ENCODE measurements around the gene MAPK8IP1.
A peak's percentile ranks its signal among the peaks of the same experiment; 100 is the strongest.

The MAPK8IP1 gene

DNA sequence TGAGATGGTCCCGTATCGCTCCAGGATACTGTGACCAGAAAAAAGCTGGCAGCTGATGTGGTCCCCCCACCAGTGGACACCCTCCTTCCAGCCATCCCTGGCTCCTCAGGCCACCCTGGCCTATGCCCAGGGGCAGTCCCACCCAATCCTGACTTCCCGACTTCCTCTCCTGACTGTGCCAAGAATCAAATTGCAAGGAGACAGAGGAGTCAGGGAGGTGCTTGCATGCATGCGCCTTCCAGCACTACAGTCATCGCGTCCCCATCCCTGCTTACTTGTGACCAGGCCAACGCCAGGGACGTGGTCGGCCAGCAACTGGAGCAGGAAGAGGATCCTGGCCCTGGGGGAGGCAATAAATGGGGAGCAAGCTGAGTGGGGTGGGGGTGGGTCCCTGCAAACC is 25.2 kb downstream of the MAPK8IP1 start:
- no peak for DNase-seq

DNA sequence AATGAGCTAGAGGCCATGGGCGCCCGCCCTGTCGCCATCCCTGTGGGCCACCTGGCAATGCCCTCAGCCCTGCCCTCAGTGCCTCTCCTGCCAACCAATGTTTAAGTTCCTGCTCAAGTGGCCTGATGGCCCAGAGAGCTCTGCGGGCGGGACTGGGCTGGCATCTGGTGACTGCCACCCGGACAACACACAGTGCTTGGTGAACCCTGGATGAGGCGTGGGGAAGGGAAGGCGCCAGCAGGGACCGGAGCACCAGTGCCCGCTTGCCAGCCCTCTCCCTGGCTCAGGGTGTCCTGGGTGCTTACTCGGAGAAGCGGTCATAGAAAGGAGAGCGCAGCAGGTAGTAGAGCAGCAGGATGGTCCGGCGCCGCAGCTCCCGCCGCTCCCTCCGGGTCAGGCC is 28.1 kb downstream of the MAPK8IP1 start:
- DNase-seq: no peak

DNA sequence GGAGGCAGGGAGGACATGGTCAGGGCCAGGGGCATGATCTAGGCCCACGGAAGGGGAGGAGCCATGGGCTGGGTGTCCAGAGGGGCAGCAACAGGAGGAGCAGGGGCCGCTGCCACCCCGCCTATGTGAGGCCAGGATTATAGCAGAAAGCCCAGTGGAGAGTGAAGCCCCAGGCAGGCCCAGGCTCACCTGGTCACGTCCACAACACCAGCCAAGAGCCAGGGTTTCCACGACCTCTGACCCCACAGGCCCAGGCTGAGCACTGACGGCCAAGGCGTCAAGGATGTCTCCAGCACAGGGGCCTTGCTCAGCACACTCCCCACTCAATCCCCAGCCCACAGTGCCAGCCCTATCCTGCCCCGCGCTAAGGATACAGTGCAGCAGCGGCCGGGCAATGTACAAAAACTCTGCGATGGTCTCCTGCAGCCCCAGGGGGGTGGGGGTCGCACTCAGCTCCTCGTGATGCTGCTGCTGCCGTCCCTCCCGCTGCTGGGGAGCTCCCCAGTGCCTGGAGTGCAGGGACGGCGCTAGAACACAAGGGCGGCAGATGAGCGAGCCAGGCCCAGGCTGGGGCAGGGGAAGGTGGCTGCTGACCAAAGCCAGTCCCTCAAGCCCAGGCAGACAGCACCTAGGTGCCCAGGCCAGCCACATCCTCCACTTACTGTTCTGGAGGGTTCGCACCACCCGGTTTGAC is 28.6 kb downstream of the MAPK8IP1 start:
- no peak for DNase-seq

DNA sequence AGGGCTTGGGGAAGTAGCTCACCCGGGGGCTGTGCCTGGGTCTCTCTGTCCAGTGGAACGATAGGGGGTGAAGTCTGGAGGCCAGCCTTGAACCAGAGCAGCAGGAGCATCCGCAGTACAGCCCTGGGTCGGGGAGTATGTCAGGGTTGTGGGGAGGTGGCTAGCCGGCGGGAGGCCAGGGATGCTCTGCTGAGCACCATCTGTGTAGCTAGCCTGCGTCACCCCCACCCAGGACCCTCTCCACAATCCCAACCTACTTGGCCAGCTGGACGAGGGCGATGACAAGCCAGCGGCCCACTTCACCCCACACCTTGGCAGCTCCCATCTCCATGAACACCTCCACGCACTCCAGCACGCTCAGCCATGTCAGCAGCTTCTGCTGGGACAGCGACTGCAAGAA is 30.0 kb downstream of the MAPK8IP1 start:
- DNase-seq: no peak

DNA sequence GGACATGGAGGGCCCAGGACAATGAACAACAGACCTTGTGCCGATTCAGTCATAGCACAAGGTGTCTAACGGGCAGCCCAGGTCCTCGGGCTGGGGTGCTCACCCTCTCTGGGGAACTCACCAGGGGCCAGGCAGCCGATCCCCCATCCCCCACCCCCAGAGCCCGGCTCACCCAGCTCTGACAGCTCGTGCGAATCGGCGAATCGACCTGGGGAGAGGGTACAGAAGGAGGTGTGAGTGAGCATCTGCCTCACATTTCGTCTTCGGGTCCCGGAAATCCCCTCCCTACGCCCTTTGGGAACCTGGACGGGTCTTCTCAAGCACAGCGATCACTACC is 31.8 kb downstream of the MAPK8IP1 start:
- no peak for DNase-seq

DNA sequence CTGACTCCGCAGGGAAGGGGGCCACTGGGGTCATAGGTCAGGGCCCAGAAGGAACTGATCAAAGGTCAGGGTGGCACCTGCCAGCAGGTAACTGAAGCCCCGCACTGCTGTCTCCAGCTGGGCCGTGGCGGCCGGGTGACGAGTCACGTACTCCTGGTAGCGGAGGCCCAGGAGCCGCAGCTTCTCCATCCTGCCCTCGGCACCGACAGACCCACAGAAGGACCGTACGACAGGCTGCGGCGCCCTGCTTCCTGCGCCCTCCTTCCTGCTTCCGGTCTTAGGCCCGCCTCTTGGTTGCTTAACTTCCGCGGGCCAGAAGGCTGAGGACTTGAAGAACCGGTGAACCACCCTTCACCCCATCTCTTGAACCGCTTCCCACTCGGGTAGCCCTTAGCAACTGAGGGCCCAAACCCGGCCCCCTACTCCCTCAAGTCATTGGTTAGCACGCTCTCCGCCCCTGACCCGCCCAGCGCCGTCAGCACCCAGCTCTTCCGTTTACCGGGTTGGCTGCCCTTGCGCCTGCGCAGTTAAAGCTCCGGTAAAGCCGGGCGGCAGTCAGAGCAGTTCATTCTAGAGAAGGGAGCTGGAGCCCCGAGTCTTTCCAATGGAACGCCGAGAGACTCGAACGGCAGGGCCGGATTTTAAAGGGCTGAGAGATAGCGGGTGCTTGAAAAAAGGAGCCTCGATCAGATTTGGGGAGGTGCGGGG is 32.3 kb downstream of the MAPK8IP1 start, which contains the start of gene PEX16:
TSS of gene PEX16 (minus strand) at position 255 of the 708 bp plus-strand sequence. CDS start at position 189, 66 bp downstream.
- peak; percentile 87 to 93 for DNase-seq

DNA sequence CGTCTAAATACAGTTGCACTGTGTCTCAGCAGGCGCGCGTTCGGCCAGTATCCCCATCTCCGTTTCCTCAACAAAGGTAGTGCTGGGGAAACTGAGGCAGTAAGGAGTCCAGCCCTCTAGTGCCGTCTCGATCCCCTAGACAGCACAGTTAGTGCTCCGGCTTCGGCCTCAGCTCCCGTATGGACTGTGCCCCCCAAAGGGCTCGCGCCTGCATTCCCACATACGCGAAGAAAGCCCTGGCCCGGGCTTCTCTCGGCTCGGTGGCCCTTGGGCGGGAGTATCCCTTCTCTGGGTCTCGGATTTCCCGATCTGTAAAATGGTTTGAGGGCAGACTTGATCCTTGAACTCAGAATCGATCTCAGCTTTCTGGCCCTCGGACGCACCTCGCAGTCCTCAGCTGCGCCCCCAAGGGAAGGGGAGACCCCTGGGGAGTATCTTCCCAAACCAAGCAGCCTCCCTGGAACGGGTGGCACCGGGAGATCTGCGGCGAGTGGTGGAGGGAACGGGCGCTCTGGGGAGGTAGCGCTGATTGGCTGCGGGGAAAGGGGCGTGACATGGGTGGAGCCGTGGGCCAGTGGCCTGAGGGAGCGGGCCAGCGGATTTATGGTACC is 33.0 kb downstream of the MAPK8IP1 start:
- peak in 1 of 2 experiments; percentile 63 for DNase-seq

DNA sequence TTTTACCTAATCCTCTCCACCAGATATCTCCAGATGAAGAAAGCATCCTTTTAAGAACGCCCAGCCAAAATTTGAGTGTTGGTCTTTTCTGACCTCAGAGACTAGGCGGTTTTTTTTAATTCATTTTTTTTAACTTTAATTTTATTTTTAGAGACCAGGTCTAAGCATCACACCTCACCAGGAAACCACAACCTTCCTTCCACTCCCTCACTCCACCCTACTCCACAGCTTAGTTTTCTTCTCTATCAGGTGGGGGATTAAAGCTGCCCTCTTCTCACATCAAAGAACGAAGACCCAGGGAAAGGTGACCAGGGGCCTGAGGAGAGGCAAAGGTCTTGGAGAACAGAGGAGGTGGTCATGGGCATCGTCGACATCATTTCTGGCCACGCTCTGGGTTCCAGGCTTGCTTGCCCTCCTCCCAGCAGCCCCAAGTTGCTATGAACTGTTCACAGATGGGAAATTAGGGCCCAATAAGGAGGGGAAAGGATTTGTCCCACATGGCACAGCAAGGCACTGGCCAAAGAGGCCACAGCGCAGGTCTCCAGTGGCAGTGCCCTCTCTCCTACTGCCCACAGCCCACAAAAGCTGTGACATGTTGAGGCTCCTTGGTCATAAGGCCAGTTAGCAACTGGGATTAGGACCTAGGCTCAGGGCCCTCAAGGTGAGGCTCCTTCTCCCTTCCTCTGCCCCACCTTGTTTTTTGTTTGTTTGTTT is 33.7 kb downstream of the MAPK8IP1 start:
- DNase-seq: no peak

DNA sequence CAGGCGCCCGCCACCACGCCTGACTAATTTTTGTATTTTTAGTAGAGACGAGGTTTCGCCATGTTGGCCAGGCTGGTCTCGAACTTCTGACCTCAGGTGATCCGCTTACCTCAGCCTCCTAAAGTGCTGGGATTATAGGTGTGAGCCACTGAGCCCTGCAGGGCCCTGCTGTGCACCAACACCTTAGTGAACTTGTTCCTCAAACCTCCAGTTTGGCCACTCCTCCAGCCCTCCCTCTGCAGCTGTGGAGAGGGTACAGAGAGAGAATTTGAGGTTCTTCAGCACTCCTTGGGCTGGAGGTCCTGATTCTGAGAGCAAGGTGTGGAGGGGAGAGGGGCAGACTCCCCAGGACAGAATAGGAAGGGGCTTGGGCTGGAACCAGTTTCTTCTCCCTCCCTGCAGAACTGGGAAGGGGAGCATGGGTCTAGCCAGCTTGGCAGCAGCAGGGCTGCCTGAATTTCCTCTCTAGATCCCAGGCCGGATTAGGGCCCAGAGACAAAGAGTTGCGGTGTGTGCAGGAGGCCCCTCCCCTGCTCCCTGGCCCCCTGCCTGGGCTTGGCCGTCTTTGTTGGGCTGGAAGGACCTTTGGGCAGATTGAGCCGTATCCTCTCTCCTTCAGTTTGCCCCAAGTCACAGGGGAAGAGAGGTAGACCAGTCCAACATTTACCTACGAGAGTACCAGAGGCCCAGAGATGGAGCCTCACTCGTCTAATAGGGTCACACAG is 34.5 kb downstream of the MAPK8IP1 start:
- DNase-seq: no peak

DNA sequence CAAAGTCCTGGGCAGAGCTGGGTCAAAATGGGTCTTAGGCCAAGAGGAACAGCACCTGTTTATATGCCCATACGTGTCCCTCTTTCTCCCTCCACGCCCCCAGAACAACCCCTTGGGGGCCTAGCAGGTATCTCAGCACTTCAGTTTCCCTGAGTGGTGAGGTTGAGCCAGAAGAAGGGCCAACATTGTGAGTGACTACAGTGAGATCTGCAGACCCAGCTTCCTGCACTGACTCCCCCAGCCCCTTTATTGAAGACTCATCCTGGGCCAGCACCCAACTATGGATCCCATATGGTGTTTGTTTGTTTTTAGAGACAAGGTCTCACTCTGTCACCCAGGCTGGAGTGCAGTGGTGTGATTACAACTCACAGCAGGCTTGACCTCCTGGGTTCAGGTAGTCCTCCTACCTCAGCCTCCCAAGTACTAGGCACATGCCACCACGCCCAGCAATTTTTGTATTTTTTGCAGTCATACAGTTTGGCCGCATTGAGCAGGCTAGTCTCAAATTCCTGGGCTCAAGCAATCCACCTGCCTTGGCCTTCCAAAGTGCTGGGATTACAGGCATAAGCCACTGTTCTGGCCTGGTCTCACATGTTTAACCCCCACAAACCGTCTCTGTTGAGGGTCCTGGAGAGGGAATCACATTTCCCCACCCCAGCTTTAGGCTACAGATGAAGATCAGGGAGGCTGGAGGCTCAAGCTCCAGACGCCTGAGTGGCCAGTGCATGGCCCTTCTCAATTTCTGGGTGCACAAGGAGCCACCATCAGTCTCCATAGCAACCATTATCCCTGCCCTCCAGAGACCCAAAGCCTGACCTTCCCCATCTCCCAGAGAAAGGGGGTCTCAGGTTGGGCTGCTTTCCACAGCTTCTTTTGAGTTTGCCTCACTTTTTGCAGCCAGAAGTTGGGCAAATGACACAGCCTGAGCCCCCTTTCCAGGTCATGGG is 35.4 kb downstream of the MAPK8IP1 start:
- DNase-seq: no peak

DNA sequence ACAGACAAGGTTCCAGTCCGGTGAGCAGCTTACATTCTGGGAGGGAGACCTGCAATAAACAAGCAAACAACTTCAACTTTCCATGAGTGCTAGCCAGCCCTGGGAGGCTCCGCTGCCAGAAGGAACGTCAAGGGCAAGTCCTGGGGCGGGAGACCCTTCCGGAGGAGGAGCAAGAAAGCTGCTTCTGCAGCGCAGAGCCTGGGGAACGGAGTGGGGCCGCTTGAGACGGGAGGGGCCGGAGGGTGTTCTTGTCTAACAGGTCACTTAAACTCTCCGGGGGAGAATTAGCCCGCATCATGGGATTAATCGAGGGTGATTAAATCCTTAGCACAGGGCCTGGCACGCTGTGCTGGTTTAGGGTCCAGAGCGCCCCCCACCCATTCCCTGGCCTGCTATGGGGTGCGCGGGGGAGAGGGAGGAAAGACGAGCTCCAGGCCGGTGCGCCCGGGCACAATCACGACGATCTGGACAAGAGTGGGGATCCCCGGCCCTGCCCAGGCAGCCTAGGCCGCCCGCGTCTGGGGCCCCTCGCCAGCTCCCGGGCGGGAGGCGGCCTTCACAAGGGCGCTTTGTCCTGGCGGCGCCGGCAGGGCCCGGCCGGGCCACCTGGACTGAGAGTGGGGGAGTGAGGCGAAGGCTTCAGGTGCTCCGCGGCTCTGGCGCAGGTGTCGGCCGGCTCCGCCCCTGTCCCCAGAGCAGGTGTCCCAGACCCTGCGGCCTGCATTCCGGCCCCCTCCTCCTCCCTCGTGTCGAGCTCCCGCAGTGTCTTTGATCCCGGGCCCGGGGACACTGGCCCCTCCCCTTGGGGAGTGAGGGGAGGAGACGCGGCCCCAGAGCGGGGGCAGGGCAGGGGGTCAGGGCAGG is 36.3 kb downstream of the MAPK8IP1 start:
- no peak for DNase-seq

DNA sequence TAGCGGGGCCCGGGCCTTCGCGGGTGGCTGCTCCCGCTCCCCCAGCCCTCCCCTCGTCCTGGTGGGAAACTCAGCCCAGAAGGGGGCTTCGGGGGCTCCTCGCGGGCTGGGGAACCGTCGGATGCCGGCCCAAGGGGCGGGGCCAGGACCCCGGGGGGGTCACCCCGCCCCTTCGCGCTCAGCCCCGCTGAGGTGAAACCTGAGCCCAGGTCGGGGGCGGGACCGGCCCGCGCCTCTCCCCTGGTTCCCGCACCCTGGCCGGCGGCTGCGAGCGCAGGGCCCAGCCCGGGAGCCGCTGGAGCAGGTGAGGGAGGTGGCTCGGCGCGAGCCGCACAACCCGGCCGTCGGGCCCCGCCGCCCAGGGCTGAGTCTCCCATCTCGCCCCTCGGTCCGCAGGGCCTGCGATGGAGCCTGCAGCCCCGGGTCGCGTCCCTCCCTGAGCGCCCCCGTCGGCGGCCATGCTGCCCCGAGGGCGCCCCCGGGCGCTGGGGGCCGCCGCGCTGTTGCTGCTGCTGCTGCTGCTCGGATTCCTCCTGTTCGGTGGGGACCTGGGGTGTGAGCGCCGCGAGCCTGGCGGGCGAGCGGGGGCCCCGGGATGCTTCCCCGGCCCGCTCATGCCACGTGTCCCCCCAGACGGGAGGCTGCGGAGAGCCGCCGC is 37.1 kb downstream of the MAPK8IP1 start, which contains the start of gene LARGE2:
TSS of gene LARGE2 (plus strand) at position 232 of the 658 bp plus-strand sequence. CDS start at position 459, 227 bp downstream.
- DNase-seq: no peak

DNA sequence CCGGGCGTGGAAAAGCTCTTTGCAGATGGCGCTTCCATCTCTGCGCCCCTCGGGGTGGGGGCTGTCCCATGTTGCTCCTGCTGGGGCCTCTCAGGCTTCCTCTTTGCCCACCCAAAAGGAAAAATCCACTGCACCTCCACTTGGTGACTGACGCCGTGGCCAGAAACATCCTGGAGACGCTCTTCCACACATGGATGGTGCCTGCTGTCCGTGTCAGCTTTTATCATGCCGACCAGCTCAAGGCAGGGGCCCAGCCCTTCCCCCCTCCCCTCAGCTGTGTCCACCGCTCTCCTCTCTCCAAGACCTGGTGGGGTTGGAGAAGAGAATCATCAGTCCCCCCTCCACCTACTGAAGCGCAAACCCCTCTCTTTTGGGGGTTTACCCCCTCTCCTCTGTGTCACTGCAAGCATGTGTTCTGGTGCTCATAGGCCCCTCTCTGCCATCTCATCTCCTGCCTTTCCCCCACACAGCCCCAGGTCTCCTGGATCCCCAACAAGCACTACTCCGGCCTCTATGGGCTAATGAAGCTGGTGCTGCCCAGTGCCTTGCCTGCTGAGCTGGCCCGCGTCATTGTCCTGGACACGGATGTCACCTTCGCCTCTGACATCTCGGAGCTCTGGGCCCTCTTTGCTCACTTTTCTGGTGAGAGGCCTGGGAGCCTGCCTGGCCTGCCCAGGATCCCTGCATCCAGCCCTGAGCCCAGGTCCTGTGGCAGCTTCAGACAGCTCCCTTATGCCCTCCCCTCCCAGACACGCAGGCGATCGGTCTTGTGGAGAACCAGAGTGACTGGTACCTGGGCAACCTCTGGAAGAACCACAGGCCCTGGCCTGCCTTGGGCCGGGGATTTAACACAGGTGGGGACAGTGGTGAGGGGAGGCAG is 38.8 kb downstream of the MAPK8IP1 start:
- no peak for DNase-seq

DNA sequence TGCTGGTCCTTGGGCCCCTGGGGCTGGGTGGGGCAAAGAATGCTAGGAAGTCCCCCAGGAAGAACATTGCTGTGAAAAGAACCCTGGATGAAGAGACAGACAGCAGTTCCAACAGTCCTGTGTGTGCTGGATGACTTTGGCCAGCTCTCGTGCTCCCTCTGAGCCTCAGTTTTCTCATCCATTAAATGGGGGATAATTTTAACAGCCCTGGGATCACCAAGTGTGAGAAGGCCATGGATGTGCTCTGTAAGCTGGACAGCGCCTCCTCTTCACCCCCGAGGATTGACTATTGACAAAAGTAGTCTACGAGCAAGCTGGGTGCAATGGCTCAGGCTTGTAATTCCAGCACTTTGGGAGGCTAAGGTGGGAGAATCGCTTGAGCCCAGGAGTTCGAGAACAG is 39.5 kb downstream of the MAPK8IP1 start:
- no peak for DNase-seq

DNA sequence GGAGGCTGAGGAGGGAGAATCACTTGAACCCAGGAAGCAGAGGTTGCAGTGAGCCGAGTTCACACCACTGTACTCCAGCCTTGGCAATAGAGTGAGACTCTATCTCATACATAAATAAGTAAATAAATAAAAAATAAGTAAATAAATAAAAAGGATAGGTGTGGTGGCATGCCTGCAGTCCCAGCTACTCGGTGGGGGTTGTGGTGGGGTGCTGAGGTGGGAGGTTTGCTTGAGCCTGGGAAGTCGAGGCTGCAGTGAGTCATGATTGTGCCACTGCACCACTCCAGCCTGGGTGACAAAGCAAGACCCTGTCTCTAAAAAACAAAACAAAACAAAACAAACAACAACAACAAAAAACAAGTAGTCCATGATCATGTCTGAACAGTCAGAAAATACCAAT is 40.1 kb downstream of the MAPK8IP1 start:
- no peak for DNase-seq

DNA sequence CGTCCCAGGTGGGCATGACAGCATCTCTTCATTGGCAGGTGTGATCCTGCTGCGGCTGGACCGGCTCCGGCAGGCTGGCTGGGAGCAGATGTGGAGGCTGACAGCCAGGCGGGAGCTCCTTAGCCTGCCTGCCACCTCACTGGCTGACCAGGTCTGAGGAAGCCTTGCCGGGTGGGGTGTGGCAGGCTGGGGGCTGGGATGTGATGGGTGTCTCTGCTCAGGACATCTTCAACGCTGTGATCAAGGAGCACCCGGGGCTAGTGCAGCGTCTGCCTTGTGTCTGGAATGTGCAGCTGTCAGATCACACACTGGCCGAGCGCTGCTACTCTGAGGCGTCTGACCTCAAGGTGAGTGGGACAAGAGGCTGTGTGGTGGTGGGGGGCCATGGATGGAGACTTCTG is 40.5 kb downstream of the MAPK8IP1 start:
- DNase-seq: no peak

DNA sequence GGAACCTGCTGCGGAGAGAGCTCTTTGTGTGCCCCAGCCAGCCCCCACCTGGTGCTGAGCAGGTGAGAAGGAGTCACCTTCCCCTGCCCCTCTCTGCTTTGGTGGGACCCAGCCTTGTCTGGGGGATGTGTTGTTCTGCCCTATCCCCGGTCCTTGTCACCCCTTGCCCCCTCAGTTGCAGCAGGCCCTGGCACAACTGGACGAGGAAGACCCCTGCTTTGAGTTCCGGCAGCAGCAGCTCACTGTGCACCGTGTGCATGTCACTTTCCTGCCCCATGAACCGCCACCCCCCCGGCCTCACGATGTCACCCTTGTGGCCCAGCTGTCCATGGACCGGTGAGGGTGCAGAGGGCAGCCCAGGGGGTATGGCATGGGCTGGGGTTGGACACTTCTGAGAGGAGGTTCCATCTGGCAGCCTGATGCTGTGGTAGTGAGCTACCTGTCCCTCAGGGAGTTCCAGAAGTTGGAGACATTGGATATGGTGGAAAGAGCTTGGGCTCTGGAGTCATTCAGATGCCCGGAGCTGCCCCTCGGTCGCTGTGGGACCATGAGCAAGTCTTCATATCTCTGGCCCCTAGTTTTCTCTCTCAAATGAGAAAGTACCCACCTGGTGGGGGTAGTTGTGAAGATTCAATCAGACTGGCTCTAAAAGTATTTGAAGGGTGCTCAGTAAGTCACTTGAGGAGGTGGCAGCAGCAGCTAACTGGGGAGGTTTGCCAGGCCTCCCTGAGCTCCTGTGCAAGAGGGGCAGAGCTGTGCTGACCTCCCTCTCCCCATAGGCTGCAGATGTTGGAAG is 41.3 kb downstream of the MAPK8IP1 start:
- no peak for DNase-seq

DNA sequence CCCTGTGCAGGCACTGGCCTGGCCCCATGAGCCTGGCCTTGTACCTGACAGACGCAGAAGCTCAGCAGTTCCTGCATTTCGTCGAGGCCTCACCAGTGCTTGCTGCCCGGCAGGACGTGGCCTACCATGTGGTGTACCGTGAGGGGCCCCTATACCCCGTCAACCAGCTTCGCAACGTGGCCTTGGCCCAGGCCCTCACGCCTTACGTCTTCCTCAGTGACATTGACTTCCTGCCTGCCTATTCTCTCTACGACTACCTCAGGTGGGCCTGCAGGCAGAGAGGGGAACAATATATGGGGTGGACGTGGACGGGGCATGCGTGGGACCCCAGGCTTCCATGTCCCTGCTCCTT is 41.9 kb downstream of the MAPK8IP1 start:
- DNase-seq: no peak

Measured in cerebellar nuclear complex (tissue), 1 donor.